ENCODE results near the gene SHANK1.

Gene SHANK1

DNA sequence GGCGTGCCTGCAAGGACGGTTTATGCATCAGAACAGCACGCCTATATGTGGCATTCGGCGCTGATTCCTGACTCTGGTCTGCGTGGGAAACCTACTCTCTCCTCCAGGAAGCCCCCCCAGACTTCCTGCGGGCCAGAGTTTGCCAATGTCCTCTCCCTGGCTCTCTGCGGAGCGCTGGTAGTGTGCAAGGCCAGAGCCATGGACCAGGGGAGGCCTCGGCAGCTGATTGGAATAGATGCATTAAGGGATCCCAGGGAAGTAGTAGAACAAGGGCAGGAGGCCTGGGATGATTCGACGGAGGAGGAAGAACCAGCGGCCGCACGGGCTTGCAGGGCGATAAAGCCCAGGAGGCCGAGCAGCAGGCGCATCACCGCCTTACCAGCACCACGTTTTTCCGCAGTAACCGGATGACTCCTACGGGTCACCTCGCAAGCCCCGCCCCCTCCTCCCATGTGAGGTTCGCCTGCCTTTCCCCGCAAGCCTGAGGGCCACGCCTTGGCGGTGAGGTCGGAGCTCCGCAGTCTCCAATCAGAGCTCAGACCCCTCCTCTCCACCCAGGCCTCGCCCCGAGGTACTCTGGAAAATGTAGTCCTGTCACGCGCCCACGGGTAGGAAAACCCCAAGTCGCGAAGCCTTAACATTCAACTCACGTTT, 8.6 kb upstream of the SHANK1 start:
- no peak for DNase-seq

- DNase-seq, result no peak
These were observed 6.3 kb upstream of the SHANK1 start for GRCh38 chr19:50725911-50726230.

- no peak for DNase-seq
These were observed 5.8 kb upstream of the SHANK1 start for GRCh38 chr19:50725218-50725910.

DNA sequence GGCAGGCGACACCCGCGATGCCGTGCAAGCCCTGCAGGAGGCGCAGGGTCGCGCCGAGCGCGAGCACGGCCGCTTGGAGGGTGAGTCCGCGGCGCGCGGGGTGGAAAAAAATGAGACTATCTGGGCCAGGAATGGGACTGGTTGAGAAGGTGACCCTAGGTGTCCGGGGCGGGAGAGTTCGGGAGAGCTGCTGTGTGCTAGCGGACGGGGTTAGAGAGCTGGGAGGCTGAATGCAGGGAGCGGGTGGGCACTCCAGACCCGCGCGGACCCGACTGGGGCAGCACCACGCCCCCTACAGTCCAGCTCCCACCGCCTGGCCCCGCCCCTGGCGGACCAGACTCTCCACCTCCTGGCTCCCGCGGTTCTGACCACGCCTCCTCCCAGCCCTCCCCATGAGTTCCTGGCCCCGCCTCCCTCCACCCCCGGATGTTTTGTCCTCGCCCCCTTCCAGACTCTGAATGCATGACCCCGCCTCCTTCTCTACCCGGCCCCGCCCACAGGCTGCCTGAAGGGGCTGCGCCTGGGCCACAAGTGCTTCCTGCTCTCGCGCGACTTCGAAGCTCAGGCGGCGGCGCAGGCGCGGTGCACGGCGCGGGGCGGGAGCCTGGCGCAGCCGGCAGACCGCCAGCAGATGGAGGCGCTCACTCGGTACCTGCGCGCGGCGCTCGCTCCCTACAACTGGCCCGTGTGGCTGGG, 5.1 kb upstream of the SHANK1 start:
- DNase-seq, result peak; percentile 98

DNA sequence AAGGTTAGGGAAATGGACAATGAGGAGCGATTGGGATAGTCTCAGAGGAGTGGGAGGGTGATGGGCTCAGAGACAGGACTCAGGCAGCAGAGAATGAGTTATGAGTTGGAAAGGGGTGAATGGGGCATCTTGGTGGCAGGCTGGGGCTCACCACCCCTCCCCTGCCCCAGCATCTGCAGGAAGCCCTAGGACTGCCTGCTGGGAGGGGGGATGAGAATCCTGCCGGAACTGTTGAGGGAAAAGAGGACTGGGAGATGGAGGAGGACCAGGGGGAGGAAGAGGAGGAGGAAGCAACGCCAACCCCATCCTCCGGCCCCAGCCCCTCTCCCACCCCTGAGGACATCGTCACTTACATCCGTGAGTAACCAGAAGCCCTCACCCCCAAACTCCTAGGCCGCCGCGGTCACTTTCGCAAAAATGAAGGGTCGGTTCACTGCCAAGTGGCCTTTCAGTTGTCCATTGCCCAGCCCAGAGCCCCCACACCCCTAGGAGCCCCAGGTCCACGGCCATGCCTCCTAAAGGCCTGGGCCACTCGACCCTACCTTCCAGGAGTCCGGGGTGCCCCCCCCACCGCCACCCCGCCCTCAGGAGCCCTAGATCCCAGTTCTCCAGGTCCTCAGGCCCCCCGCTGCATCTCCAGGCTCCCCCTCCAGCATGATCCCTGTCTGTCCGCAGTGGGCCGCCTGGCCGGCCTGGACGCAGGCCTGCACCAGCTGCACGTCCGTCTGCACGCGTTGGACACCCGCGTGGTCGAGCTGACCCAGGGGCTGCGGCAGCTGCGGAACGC, 4.3 kb upstream of the SHANK1 start:
- DNase-seq, result no peak

DNA sequence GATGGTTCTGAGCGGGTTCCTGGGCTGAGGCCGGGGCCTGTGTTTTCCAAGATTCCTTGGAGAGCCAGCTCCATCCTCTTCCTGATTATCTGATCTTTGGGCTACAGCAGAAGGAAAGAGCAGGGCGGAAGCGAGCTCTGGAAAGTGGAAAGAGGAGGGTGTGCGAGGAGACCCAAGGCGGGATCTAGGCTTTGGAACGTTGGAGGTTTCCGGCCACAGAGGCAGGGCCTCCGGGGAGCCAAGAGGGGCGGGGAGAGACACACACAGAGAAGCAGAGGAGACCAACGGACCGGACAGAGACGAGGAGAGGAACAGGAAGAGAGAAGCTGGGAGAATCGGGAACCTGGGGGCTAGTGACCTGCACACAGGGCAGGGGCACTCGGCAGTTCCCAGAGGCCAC, 3.5 kb upstream of the SHANK1 start, which contains the start of gene CLEC11A:
TSS of gene CLEC11A (plus strand) at position 296 of the 400 bp plus-strand sequence. CDS start 162 bp downstream, outside the sequence.
- no peak for DNase-seq

DNA sequence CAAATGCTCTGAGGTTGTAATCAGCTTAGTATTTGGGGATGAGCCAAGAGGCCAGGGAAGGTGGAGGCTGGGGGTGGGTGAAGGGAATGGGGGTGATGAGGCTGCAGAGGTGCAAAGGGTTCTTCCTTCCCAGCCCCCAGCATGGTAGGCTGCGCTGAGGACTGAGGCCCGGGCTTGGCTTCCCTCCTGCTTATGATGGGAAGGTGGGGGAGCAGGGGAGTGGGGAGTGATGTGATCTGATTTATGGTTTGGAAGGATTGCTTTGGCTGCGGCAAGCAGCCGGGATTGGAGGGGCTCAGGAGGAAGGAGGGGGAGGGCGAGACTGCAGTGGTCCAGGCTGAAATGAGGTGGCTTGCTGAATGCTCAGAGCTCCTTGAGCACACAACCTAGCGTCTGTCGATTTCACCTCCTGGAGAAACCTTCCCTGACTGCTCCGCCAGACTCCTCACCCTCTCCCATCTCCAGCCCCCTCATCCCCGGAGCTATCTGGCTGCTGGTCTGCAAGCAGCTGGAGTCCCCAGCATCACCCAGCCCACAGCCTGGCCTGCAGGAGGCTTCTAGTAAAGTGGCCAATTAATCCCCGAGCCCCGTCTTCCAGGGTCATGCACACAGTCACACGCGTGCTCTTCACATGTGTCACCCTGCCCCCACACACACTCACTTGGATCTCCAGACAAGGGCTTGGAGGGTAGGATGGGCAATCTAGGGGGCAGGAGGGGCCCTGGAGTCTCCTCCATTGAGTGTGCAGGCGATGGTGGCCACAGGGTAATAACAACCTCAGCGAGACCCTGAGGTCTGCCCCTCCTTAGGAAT, 2.8 kb upstream of the SHANK1 start:
- DNase-seq, result no peak

GRCh38 chr19:50721441-50722137, 2.0 kb upstream of the SHANK1 start:
- DNase-seq, result no peak

DNA sequence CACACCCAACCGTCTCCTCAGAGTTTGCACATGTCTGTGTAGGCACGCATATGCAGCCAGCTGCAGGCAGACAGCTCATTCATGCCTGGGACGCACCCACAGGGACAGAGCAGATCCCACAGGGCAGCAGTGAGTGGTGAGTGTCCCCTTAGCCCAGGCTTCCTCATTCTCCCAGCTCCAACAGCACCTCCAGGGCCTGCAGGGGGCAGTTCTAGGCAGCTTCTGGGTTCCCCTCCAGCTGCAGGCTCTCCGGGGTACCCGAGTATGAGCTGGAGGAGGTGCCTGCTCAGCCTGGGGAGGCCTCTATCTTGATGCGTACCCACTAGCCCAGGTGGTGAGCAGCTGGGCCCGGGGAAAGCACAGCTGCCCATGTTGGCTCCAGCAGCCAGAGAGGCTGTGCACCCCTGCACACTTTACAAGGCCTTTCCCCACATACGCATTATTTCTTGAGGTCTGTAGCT, 1.3 kb upstream of the SHANK1 start:
- peak; percentile 49 for DNase-seq

DNA sequence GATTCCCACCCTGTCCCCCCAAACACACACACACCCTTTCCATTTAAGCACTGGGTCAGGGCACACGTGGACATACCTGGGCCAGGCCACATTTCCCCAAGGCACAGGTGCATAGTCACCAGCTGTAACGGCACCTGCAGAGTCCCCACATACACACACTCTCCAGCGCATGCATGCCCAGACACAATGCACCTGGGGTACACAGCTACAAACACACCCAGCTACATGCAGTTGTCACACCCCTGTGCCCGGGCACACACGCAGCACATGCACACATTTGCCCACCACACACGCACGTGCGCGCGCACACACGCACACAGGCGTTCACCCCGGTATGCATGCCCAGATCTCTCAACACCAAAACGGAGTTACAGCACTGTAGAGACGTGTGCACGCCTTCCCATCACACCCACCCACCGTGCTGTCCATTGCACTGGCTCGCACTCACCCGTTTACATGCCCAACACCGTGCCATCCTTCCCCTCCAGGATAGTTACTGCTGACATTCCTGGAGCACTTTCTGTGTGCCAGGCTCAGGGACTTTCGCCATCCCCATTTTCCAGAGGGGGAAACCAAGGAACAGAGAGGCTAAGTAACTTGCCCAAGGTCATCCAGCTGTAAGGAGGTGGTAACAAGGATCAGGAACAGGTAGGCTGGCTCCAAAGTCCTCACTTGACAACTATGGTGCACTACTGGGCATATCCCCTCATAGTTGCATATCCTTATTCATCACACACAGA, 749 bp upstream of the SHANK1 start:
- peak; percentile 23 for DNase-seq

DNA sequence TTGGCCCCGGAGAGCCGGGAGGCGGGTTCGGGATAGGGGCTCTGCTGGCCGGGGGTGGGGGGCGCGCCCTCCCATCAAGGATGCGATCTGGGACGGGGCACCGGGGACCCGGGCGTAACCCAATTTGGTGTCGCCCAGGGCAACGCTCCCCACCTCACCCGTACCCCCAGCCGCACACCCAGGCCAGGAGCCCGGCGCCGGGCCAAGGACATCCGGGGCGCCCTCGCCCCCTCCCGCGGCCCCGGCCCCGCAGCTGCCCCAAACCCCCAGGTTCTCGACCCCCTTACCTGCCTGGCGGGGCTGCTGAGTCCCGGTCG, 525 bp downstream of the SHANK1 start:
- no peak for DNase-seq

GRCh38 chr19:50718255-50719118, 1.1 kb downstream of the SHANK1 start:
- no peak for DNase-seq

DNA sequence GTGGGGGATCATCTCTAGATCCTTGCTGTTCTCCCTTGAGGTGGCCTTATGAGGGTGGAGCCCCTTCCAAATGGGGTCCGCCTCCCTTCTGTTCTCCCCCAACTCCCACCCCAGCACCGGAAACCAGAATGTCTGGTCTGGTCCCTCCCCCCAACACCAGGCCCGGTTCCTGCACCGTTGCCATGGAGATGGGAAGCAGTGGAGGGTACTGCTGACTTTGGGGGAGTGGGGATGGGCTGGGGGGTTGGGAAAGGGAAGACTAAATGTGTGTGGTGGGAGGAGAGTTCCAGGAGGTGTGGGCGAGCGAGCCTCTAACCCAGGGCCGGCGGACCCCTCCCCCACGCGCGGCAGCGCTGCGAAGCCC, 1.7 kb downstream of the SHANK1 start:
- no peak for DNase-seq

DNA sequence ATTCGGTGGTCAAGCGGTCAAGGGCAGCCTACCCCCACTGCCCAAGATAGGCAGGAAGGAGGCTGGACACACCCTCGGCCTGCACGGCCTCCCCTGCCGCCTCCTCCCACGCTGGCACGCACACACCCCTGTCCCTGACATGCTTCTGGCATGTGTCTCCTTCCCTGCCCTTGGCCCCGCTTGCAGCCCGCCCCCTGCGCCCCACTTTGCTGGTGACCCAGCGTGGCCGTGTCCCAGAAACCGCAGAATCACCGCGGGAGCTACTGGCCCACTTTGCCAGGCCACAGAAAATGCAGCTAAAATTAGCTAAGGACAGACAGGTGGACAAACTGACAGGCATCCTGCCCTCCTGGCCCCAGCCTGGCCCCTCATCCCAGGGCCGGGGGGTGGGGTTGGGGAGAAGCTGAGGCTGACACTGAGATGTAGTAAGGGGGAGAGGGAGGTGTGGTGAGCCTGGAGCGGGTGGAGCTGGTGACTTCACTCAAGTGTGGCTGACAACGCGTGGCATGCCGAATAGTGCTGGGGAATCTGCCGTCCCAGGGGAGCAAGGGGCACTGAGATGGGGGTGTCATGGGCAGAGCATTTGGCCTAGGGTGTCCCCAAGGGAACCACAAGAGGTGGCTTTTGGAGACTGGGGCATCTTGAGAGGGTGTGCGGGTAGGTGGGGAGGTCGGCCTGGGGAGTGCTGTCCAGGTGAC, 2.4 kb downstream of the SHANK1 start:
- no peak for DNase-seq

GRCh38 chr19:50716178-50717025, 3.2 kb downstream of the SHANK1 start:
- no peak for DNase-seq

- no peak for DNase-seq
These were observed 5.9 kb downstream of the SHANK1 start for GRCh38 chr19:50713556-50714236.

- no peak for DNase-seq
These were observed 6.8 kb downstream of the SHANK1 start for GRCh38 chr19:50712833-50713232.

DNA sequence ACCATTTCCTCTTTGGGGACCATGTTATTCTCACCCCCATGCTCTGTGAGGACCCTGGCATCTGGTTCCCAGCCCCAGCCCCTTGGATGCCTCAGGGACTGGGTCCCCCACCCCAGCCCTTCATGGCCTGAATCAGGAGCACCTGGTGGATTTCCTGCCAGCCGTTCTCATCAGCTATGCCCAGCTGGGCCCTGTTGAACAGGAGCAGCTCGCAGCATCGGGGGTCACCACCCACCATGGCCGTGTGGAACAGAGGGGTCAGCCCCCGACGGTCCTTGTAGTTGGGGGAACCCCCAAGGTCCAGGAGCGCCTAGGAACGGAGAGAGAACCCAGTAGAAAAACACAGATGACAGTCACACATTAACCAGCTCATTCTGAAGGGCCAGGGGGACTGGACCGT, 7.8 kb downstream of the SHANK1 start:
- no peak for DNase-seq
